Left renal cortex interstitium (tissue), 4 donors: ENCODE measurements around the gene KRTAP12-4. TPM values are rescaled to one million over a fixed set of nuclear protein-coding genes. Genes with fewer than 3 reads are reported as not detected.
"Not testable (repeated sequence)": the region's sequence is repeated elsewhere in the genome, so short reads cannot be mapped to it uniquely, and the experiment has no call there.

Experiments
- DNase-seq, 4 donors: peaks; one replicate each; pipeline ENCODE4 v3.0.0-alpha.2; 2013; ENCODE audit warnings: low read depth in 4 of 4, low spot score in 2 of 4, missing footprints in 1 of 4
- polyA plus RNA-seq, 4 donors: library from polyadenylated mRNA; unstranded; fragments of 120-200 nt; gene quantifications; one replicate each; pipeline ENCODE4 v1.2.1, GENCODE V29; 2013; ENCODE audit not compliant: insufficient read length in 4 of 4

Gene KRTAP12-4, protein sequence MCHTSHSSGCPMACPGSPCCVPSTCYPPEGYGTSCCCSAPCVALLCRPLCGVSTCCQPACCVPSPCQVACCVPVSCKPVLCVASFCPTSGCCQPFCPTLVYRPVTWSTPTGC
- not detected for polyA plus RNA-seq

GRCh38 chr21:44654576-44655175 lies at the start of gene KRTAP12-4:
TSS of gene KRTAP12-4 (minus strand) at chr21:44654659. CDS start at chr21:44654614, 45 bp downstream.
- DNase-seq, result no peak

DNA sequence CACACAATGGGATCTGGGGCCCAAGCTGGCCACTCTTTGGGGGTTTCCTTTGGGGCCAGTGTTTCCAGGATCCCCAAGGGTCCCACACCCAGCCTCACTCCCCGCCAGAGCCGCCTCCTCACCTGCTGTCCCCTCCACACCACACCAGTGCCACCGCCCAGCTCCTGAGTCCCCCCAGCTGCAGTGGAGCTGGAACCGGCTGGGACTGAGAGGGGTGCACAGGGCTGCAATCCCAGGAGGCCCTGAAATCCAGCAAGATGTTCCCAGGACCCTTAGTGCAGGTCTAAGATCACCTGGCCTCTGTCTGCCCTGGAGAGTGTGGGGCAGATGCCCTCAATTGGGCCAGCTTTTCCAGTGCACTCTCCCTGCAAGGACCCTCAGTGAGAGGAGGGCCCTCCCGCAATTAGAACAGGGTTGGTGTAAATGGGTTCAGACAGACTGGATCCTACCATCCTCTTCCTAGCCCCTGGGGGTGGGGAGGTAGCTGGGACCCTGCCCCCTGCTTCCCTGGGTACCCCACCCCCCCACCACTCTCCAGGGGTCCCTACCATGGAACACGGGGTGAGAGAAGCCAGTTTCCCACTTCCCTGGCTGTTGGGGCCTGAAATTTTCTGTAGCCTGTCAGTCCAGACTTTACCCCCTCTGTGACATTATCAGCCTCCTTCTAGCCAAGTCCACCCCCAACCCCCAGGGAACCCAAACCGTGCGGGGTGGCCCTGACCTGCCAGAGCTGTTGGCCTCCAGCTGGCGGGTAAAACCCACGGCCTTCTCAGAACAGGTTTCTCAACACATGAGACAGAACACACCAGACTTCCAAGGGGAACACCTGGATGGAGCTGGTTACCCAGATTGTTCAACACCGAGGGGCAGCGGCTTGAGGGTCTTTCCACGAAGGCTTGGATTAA lies 49.5 kb upstream of the KRTAP12-4 start:
- no peak for DNase-seq

GRCh38 chr21:44702973-44703730 lies 48.7 kb upstream of the KRTAP12-4 start:
- no peak for DNase-seq

GRCh38 chr21:44702111-44702972 lies 47.9 kb upstream of the KRTAP12-4 start:
- DNase-seq, result no peak

GRCh38 chr21:44701541-44701940 lies 47.1 kb upstream of the KRTAP12-4 start:
- DNase-seq, result no peak

GRCh38 chr21:44701023-44701400 lies 46.6 kb upstream of the KRTAP12-4 start:
- DNase-seq, result no peak

GRCh38 chr21:44700101-44701022 lies 45.9 kb upstream of the KRTAP12-4 start:
- no peak for DNase-seq

DNA sequence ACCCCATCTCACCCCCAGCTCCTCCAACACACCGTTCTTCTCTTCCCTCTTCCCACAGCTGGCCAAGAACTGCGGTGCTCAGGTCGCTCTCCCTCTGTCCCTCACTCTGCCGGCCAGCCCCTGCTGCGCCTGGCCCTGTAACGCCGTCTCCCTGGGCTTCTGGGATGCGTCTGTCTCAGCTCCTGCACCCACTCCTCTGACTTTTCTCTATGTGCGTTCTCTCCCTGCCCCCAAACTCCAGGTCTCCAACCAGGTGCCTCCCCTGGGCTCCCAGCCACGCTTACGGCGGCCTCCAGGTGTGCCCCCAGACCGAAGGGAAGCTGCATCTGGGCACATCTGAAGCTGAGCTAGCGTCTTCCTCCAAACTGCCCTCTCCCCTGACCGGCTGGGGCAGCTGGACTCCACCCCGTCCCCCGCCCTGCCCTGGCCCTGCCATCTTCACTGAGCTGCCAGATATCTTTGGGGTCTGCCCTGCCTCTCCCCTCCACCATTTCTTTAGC lies 45.1 kb upstream of the KRTAP12-4 start:
- no peak for DNase-seq

- DNase-seq, result no peak
Observed at GRCh38 chr21:44697811-44698734, 43.6 kb upstream of the KRTAP12-4 start.

DNA sequence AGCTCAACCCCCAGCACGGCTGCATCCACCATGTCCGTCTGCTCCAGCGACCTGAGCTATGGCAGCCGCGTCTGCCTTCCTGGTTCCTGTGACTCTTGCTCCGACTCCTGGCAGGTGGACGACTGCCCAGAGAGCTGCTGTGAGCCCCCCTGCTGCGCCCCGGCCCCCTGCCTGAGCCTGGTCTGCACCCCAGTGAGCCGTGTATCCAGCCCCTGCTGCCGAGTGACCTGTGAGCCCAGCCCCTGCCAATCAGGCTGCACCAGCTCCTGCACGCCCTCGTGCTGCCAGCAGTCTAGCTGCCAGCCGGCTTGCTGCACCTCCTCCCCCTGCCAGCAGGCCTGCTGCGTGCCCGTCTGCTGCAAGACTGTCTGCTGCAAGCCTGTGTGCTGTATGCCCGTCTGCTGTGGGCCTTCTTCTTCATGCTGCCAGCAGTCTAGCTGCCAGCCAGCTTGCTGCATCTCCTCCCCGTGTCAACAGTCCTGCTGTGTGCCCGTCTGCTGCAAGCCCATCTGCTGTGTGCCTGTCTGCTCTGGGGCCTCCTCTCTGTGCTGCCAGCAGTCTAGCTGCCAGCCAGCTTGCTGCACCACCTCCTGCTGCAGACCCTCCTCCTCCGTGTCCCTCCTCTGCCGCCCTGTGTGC lies 42.8 kb upstream of the KRTAP12-4 start, which contains the start of gene KRTAP10-12:
Gene KRTAP10-12, plus strand, starts transcription at position 1 of the 639 bp plus-strand sequence. Its CDS starts 30 bp downstream, at position 31.
- not testable (repeated sequence) for DNase-seq

GRCh38 chr21:44696572-44696971 lies 42.1 kb upstream of the KRTAP12-4 start:
- no peak for DNase-seq

- no peak for DNase-seq
Observed at GRCh38 chr21:44695641-44696040, 41.2 kb upstream of the KRTAP12-4 start.

- no peak for DNase-seq
Observed at GRCh38 chr21:44695184-44695583, 40.7 kb upstream of the KRTAP12-4 start.

GRCh38 chr21:44694776-44695175 lies 40.3 kb upstream of the KRTAP12-4 start:
- DNase-seq, result no peak

- no peak for DNase-seq
Observed at GRCh38 chr21:44692798-44693512, 38.5 kb upstream of the KRTAP12-4 start.

GRCh38 chr21:44691686-44692085 lies 37.2 kb upstream of the KRTAP12-4 start:
- no peak for DNase-seq
